Stimulated activated CD4-positive, alpha-beta T cell treated with anti-CD3 and anti-CD28 coated beads, Interleukin-4, amount 100 ng/mL, for 1 hour (primary cell): ENCODE results near the gene SLC4A9.

ENCODE experiments used
- DNase-seq: peaks from one replicate; pipeline ENCODE4 v3.0.0-alpha.2; 2020

Gene SLC4A9

DNA sequence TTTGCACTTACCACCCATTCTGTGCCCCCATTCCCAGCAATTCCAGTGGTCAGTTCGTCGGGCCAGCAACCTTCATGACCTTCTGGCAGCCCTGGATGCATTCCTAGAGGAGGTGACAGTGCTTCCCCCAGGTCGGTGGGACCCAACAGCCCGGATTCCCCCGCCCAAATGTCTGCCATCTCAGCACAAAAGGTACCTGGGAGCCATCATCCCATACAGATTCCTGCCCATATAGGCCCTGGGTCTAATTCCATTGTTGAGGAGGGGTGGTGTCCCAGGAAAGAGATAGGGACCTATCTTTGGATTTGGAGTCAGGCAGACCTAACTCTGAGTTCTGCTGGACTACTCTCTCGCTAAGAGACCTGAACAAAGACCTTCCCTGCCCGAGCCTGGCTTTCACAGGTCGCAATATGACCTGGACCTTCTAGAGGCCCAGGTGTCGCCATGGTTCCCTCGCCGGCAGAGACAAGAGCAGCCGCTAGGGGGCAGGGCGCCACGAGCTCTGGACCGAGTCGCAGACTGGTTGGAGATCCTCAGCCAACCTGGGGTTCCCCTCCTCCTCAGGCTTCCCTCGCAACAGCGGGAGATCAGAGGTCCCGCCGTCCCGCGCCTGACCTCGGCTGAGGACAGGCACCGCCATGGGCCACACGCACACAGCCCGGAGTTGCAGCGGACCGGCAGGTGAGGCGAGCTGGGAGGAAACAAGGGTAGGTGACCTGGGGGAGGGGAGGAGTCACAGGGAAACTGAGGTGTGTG is 3.1 kb downstream of the SLC4A9 start:
- DNase-seq: peak; percentile 85

DNA sequence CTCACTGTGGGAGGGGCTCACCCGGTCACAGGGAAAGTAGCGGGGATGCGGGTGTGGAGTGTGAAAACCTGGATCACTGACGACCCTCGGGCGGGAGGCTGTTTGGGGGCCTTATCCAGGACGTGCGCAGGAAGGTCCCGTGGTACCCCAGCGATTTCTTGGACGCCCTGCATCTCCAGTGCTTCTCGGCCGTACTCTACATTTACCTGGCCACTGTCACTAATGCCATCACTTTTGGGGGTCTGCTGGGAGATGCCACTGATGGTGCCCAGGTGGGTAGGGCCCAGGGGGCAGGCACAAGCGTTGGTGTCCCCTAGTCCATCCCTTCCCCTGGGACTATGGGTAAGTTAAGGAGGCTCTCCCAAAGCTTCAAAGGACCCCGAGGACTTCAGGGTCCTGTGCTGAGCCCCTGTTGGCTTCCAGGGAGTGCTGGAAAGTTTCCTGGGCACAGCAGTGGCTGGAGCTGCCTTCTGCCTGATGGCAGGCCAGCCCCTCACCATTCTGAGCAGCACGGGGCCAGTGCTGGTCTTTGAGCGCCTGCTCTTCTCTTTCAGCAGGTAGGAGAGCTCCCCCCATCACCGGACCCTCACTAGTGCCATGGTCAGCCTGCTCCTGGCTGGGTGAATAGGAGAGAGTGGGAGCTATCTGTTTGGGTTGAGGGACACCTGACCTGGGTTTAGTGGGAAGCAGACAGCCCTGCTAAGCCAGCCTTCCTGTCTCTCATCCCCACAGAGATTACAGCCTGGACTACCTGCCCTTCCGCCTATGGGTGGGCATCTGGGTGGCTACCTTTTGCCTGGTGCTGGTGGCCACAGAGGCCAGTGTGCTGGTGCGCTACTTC is 3.9 kb downstream of the SLC4A9 start:
- DNase-seq: no peak

DNA sequence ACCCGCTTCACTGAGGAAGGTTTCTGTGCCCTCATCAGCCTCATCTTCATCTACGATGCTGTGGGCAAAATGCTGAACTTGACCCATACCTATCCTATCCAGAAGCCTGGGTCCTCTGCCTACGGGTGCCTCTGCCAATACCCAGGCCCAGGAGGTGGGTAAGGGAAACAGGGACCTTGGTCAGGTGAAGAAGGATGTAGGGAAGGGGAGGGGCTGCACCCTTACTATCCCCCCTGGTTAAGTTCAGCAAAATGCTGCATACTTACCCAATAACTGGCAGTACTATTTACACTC is 4.4 kb downstream of the SLC4A9 start:
- DNase-seq: no peak

DNA sequence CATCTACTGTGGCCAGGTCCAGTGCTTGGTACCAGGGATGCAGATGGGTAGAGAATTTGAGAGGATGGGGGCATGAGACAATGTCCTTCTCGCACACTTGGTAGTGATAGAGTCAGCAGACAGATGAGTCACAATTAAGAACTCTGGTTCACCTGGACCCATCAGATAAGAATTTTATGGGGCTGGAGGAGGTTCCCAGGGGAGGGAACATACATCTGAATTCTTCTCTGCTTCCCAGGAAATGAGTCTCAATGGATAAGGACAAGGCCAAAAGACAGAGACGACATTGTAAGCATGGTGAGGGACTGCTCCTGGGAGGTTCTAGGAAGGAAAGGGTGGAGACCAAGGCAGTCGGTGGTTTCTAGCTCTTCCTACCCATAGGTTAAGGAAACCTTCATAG is 5.3 kb downstream of the SLC4A9 start:
- DNase-seq: no peak

DNA sequence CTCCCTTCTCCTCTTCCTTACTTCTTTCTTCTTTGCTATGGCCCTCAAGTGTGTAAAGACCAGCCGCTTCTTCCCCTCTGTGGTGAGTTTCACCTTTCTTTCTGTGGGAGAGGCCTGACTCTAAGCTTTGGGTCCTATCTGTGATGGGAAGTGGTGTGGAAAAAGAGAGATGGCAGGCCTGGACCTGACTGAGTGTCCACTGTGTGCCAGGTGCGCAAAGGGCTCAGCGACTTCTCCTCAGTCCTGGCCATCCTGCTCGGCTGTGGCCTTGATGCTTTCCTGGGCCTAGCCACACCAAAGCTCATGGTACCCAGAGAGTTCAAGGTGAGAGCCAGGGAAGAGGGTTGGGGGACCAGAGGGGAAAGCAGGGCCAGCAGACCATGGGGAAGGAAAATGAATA is 5.9 kb downstream of the SLC4A9 start:
- no peak for DNase-seq

DNA sequence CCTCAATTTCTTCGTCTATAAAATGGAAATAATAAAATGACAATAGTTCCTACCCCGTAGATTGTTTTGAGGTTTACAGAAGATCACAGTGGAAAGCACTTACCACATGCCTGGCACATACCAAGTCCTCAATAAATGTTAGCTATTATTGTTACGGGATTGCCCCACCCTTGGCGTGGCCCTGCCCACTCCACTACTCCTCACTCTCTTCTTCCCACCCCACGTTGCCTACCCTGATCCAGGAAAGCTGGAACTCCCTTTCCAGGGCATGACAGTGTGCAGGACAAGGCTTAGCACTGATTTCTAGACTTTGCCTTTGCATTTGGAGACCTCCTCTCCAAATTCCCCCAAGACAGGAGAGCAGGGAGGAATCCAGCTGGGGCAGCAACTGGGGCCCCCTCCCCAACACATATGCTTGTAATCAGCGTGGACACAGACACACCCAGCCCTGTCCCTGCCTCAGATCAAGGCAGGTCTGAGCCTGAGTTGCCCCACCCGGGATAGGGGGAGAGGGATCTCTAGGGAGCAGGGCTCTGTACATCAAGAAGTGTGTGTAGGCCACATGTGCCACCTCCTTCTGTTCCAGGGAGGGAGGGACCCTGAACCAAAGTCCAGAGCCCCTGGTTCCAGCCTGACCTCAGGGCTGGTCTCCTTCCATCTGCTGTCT is 6.7 kb downstream of the SLC4A9 start:
- no peak for DNase-seq

DNA sequence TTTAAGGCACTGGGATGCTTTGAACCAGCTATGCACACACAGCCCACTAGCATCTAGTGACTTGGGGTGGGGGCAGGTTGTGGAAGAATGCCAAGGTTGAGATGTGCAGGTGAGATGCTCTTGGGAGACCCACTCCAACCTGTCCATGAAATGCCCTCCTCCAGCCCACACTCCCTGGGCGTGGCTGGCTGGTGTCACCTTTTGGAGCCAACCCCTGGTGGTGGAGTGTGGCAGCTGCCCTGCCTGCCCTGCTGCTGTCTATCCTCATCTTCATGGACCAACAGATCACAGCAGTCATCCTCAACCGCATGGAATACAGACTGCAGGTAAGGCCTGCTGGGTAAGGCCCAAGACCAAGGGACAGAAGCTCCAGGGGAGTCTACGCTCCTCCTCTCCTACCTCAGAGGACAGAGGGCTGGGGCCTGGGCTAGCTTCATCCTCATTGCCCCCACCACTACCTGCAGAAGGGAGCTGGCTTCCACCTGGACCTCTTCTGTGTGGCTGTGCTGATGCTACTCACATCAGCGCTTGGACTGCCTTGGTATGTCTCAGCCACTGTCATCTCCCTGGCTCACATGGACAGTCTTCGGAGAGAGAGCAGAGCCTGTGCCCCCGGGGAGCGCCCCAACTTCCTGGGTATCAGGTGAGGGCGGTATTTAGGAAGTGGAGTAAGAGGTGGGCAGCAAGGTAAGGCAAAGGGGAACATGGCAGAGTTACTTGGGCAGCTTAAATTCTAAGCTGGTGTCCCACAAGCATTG is 7.4 kb downstream of the SLC4A9 start:
- DNase-seq: no peak

DNA sequence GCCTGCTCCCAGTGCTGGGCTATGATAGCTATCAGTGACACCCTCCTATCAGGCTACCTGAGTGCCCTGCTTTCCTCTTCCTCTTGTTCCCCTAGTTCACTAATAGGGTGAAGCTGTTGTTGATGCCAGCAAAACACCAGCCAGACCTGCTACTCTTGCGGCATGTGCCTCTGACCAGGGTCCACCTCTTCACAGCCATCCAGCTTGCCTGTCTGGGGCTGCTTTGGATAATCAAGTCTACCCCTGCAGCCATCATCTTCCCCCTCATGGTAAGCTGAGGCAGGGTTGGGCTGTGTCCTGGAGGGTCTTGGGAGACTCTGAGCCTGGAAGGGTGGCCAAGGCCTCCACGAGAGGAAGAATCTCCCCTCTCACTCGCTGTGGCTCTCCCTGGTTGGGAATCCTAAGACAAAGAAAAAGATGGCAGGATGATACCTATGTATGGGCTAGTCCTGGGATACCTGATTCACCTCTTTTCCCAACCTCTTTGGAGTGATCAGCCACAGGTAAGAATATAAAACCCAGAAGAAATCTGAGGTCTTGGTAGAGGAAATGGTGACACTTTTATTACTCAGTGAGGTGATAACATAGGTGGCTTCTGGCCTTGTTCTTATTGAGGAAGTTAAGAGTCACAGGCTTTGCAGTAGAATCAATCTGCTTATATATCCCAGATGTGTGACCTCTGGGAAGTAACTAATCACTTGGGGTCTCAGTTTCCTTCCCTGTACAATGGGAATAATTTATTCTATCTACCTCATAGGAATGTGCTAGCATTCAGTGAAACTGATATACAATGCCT is 11.6 kb downstream of the SLC4A9 start:
- DNase-seq: no peak

DNA sequence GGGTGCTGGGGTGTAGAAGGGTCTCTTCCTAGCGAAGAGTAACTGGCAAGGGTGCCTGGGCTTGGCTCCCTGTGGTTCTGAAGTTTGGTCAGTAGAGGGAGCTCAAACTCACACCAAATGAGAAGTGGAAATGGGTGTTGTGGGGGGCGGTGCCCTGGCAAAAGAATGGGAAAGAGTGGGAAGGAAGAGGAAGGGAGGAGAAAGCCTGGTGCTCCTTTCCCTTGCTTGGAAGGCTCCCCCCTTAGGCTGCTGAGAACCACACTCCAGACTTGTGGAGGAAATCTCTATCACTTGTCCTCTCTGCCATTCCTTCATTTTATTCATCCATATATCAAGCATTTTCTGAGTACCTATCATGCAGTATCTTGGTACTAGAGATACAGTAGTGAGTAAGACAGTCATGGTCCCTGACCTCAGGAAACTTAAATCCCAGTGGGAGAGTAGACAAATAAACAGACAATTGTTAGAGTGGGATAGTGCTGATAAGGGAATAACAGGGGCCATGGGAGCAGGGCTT is 13.0 kb downstream of the SLC4A9 start:
- DNase-seq: peak; percentile 17

DNA sequence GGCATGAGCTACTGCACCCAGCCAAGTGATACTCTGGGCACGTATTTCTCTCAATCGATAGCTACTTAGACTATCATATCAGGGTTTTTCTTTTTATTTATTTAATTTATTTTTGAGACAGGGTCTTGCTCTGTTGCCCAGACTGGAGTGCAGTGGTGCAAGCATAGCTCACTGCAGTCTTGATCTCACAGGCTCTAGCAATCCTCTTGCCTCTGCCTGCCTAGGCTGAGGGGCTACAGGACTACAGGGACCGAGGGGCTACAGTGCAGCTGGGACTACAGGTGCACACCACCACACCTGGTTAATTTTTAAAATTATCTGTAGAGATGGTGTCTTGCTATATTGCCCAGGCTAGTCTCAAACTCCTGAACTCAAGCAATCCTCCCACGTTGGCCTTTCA is 21.4 kb downstream of the SLC4A9 start:
- DNase-seq: no peak

DNA sequence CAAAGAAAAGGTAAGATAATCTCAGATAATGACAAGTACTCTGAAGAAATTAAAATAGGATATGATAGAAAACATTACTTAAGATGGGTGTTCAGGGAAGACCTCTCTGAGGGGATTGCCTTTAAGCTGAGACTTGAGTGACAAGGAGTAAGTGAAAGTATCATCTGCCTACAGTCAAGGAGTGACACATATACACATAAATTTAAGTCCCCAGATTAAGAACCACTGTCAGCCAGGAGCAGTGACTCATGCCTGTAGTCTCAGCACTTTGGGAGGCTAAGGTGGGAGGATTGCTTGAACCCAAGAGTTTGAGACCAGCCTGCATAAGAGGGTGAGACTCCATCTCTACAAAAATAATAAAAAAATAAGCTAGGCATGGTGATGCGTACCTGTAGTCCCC is 22.0 kb downstream of the SLC4A9 start:
- no peak for DNase-seq

DNA sequence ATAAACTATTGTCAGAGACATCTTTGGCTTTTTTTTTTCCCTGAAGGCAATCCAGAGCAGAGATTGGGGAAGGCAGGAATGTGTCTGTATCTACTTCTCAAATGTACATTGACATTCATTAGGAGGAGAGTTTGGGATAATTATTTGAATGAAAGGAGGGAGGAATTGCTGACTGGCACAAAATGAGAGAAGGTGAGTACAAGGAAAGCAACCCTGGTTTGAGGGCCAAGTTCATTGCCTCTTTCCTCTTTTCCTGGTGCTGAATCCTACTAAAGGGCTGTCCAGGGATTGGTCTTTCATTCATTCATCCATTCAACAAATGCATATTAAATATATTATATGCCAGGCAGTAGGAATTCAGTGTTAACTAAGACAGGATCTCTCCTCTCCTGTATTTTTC is 22.9 kb downstream of the SLC4A9 start:
- DNase-seq: no peak

DNA sequence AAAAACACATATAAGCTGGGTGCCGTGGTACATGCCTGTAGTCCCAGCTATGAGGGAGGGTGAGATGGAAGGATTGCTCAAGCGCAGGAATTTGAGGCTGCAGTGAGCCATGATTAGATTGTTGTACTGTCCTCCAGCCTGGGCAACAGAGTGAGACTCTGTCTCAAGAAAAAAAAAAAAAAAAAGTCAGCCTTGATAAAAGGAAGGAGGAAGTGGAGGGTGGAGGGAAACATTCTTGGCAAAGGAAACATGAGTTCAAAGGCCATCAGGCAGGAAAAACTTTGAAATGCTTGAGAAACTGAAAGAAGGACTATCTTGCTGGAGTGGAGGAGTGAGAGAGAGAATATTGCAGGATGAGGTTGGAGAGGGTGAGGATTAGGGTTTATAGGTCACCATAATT is 23.3 kb downstream of the SLC4A9 start:
- no peak for DNase-seq

DNA sequence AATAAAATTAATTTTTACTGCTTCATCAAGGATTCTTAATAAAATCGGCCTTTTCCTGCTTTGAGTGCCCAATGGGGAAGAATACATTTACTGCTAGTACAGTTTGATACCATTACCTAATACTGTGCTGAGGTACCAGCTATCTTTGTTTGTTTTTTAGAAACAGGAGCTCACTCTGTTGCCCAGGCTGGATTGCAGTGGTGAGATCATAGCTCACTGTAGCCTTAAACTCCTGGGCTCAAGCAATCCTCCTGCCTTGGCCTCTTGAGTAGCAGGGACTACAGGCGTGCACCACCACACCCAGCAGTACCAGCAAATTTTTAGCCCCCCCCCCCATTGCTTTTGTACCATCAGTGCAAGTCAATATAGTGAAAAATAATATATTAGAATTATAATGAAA is 28.1 kb downstream of the SLC4A9 start:
- DNase-seq: no peak

DNA sequence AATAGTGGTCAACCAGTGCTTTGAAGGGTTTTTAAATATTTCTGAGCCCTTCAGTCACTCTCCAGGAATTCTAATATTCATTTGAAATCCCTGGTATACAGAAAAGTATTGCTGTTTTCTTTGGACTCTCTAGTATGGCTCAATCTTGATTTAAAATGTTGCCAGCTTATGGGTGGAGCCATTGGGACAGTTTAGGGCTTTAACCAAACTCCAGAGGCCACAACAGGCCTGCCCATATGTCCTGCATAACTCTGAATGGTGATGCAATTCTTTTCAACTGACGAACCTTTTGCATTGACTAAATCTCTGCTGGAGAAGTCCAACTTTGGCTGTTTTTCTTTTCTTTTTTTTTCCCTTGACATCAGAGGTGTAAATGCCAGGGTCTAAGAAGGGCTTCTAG is 31.3 kb downstream of the SLC4A9 start:
- no peak for DNase-seq

DNA sequence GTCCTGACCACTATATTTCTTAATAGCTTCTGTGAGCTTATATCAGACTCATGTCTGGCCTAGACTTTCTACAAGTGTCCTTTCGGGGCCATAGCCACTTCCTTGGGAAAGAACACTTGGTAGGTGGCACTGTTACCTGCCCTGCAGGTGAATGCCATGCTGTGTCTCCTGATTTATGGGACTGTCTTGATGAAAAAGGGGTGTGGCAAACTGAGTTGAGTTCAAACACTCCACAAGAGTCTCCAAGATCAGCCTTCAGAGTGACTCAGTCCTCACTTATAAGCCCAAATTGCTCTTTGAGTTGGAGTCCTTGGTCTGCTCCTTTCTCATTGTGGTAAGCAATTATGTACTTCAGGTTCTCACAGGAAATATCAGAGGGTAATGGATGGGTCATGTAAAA is 31.7 kb downstream of the SLC4A9 start:
- no peak for DNase-seq

DNA sequence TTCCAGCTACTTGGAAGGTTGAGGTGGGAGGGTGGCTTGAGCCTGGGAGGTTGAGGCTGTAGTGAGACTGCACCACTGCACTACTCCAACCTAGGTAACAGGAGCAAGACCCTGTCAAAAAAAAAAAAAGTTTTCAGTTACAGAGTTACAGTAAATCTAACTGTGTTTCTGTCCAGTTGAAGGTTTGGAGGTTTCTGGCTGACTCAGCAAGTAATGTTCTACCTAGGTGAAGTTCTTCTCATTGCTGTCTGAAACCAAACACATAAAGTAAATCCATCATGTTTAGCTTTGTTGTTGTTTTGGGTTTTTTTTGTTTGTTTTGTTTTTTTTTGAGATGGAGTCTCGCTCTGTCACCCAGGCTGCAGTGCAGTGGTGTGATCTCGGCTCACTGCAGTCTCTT is 33.7 kb downstream of the SLC4A9 start:
- DNase-seq: no peak

DNA sequence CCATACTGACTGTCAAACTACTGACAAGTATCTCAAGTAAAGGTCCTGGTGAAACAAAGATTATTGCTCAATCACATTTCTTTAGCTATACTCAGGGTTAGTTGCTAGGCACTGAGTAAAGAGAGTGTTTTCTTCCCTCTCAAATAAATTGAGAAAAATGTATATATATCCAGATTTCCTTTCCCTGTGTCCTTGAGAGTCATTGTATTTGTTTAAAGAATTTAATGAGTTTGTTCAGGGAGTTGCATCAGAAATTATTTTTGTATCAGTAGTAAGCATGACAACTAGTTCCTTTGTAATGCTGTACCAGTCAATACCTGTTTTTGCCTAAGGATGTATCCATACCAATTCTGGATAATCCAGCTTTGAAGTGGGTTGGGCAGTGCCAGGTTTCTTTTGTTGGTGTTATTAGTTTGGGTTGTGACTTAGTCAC is 38.4 kb downstream of the SLC4A9 start:
- no peak for DNase-seq

DNA sequence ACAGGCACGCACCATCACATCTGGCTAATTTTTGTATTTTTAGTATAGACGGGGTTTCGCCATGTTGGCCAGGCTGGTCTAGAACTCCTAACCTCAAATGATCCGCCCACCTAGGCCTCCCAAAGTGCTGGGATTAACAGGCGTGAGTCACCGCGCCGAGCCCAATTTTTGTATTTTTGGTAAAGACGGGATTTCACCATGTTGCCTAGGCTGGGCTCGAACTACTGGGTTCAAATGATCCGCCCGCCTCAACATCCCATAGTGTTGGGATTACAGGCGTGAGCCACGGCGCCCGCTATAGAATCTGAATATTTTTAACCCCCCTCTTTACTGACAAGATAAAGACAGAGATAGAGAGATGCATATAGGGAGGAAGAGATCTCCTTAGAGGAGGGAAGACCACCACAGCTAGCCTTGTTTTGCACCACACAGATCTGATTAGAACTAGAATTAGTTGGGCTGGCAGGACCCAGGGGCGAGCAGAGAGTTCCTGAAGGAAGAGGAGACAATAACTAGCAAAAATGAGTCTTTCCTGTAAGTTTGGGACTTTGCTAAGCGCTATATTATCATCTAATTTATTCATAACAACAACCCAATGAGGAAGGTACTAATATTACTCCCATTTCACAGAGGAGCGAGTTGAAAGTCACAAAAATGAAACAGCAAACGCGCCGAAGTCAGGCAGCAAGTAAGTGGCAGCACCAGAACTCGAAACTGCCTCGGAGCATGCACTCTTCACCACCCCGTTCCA is 40.2 kb downstream of the SLC4A9 start:
- DNase-seq: peak; percentile 51

DNA sequence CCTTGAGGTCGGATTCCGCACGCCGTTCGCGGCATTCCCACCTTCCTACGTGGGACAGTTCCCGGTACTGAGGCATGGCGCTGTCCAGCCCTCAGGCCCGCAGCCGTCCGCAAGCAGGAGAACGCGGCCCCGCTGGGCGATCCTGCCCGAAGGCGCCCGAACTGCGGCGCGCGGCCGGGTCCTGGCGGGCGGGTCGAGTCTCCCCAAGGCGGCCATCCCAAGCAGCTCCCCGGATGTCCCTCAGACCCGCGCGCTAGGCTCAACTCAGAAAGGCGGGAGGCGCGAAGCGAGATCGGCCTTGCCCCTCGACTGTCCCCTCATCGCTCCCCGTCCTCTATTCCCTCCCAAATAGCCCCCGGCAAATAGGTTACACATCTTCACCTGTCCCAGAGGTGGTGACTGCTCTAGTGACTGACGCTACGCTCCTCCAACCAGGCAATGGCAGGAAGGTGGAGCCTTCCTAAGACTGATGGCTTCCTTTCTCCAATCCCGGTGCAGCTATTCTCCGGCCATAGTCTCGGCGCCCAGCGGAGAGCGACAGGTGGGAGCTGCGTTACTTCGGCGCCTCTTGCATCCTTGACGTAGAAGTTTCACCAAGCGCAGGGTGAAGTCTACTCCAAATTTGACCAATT is 40.9 kb downstream of the SLC4A9 start:
- DNase-seq: peak; percentile 82
